Measurements from ENCODE around the gene CYFIP1. TPM values are rescaled to one million over a fixed set of nuclear protein-coding genes. Genes with fewer than 3 reads are reported as not detected.

CYFIP1 gene
- total and polyA plus RNA-seq, 2 donors from 2014 or later: 32.3 to 143 TPM

- no peaks in the 10 kb centered on the region for H3K4me1 ChIP-seq (ENCODE audit: control insufficient read depth in 2 of 3, insufficient read depth in 2 of 3, low read depth in 1 of 3, low read length in 3 of 3)
- no peaks in the 10 kb centered on the region for H3K27me3 ChIP-seq (ENCODE audit: control insufficient read depth, insufficient read depth, low read length)
- H3K4me3 ChIP-seq (ENCODE audit: low read length in 3 of 3): no peak overlapping the region
- no peak overlapping the region for H3K9ac ChIP-seq (ENCODE audit: low read length in 3 of 3)
- no peak for TF ChIP-seq CTCF (IDR thresholded peaks at IDR 0.05; ENCODE audit: borderline replicate concordance, extremely low read depth, insufficient read depth)
- peaks cover 5 to 30% (median 8%) of the 10 kb centered on the region in 3 donors for H3K36me3 ChIP-seq (ENCODE audit: control insufficient read depth in 2 of 3, insufficient read depth in 3 of 3, low read length in 3 of 3)
- DNase-seq (peak in 2 of 5 donors; percentile 15 to 32), FAIRE-seq (no peak)
- H3K27ac ChIP-seq (ENCODE audit: low read depth in 2 of 2, low read length in 2 of 2): no peak overlapping the region
- no peaks in the 10 kb centered on the region for H3K9me3 ChIP-seq (ENCODE audit: control insufficient read depth in 2 of 3, insufficient read depth in 1 of 3, low read length in 3 of 3)
- intact Hi-C loops (cut with DNase I): no loop called here
These were observed 124.4 kb downstream of the CYFIP1 start for GRCh38 chr15:22855791-22856190.

GRCh38 chr15:22851513-22851912, 128.7 kb downstream of the CYFIP1 start:
- H3K27ac ChIP-seq (ENCODE audit: low read depth in 2 of 2, low read length in 2 of 2): no peak overlapping the region
- H3K4me3 ChIP-seq (ENCODE audit: low read length in 3 of 3): no peak overlapping the region
- H3K9me3 ChIP-seq (ENCODE audit: control insufficient read depth in 2 of 3, insufficient read depth in 1 of 3, low read length in 3 of 3): no peaks in the 10 kb centered on the region
- no peaks in the 10 kb centered on the region for H3K27me3 ChIP-seq (ENCODE audit: control insufficient read depth, insufficient read depth, low read length)
- no peak for FAIRE-seq
- no peak for TF ChIP-seq CTCF (IDR thresholded peaks at IDR 0.05; ENCODE audit: borderline replicate concordance, extremely low read depth, insufficient read depth)
- H3K36me3 ChIP-seq (ENCODE audit: control insufficient read depth in 2 of 3, insufficient read depth in 3 of 3, low read length in 3 of 3): peaks cover 2 to 27% (median 12%) of the 10 kb centered on the region in 3 donors
- H3K4me1 ChIP-seq (ENCODE audit: control insufficient read depth in 2 of 3, insufficient read depth in 2 of 3, low read depth in 1 of 3, low read length in 3 of 3): no peaks in the 10 kb centered on the region
- no peak overlapping the region for H3K9ac ChIP-seq (ENCODE audit: low read length in 3 of 3)
- intact Hi-C loops (cut with DNase I): no loop called here
- no peak for DNase-seq

GRCh38 chr15:22850055-22850454, 130.1 kb downstream of the CYFIP1 start:
- no peak for TF ChIP-seq CTCF (IDR thresholded peaks at IDR 0.05; ENCODE audit: borderline replicate concordance, extremely low read depth, insufficient read depth)
- peaks cover 0 to 23% (median 9%) of the 10 kb centered on the region in 3 donors for H3K36me3 ChIP-seq (ENCODE audit: control insufficient read depth in 2 of 3, insufficient read depth in 3 of 3, low read length in 3 of 3)
- no peaks in the 10 kb centered on the region for H3K9me3 ChIP-seq (ENCODE audit: control insufficient read depth in 2 of 3, insufficient read depth in 1 of 3, low read length in 3 of 3)
- DNase-seq (no peak), FAIRE-seq (no peak)
- no peaks in the 10 kb centered on the region for H3K27me3 ChIP-seq (ENCODE audit: control insufficient read depth, insufficient read depth, low read length)
- H3K27ac ChIP-seq (ENCODE audit: low read depth in 2 of 2, low read length in 2 of 2): no peak overlapping the region
- no peak overlapping the region for H3K9ac ChIP-seq (ENCODE audit: low read length in 3 of 3)
- intact Hi-C loops (cut with DNase I): no loop called here
- H3K4me3 ChIP-seq (ENCODE audit: low read length in 3 of 3): no peak overlapping the region
- no peaks in the 10 kb centered on the region for H3K4me1 ChIP-seq (ENCODE audit: control insufficient read depth in 2 of 3, insufficient read depth in 2 of 3, low read depth in 1 of 3, low read length in 3 of 3)

GRCh38 chr15:22846073-22846472, 134.1 kb downstream of the CYFIP1 start:
- FAIRE-seq (no peak), DNase-seq (peak in 2 of 5 donors; percentile 7 to 10)
- Histone ChIP-seq H3K4me3 (ENCODE audit: low read length in 3 of 3) (no peak overlapping the region), H3K36me3 (ENCODE audit: control insufficient read depth in 2 of 3, insufficient read depth in 3 of 3, low read length in 3 of 3) (peaks cover 0 to 10% (median 9%) of the 10 kb centered on the region in 3 donors), H3K4me1 (ENCODE audit: control insufficient read depth in 2 of 3, insufficient read depth in 2 of 3, low read depth in 1 of 3, low read length in 3 of 3) (no peaks in the 10 kb centered on the region), H3K9ac (ENCODE audit: low read length in 3 of 3) (no peak overlapping the region), H3K27ac (ENCODE audit: low read depth in 2 of 2, low read length in 2 of 2) (no peak overlapping the region), H3K27me3 (ENCODE audit: control insufficient read depth, insufficient read depth, low read length) (no peaks in the 10 kb centered on the region), H3K9me3 (ENCODE audit: control insufficient read depth in 2 of 3, insufficient read depth in 1 of 3, low read length in 3 of 3) (no peaks in the 10 kb centered on the region)
- TF ChIP-seq CTCF (IDR thresholded peaks at IDR 0.05; ENCODE audit: borderline replicate concordance, extremely low read depth, insufficient read depth): no peak
- intact Hi-C loops (cut with DNase I): no loop called here
